Subcutaneous abdominal adipose tissue (tissue), 5 donors: ENCODE results near the gene SCAF4.
"Not testable (repeated sequence)": the region's sequence is repeated elsewhere in the genome, so short reads cannot be mapped to it uniquely, and the experiment has no call there.

Experiments
- H3K27ac ChIP-seq: one replicate; pipeline ENCODE4 v1.7.0; 2013; ENCODE audit warnings: low read depth, mild to moderate bottlenecking, inconsistent platforms, low read length, moderate library complexity
- H3K27me3 ChIP-seq, 5 donors: one replicate each; pipeline ENCODE4 v1.7.0; 2013; ENCODE audit warnings: low read length in 5 of 5, inconsistent platforms in 1 of 5; ENCODE audit not compliant: control insufficient read depth in 5 of 5, insufficient read depth in 4 of 5
- H3K36me3 ChIP-seq, 5 donors: one replicate each; pipeline ENCODE4 v1.7.0; 2013; ENCODE audit warnings: low read length in 5 of 5; ENCODE audit not compliant: control insufficient read depth in 5 of 5, insufficient read depth in 5 of 5
- H3K4me1 ChIP-seq, 5 donors: one replicate each; pipeline ENCODE4 v1.7.0; 2013; ENCODE audit warnings: low read length in 5 of 5, mild to moderate bottlenecking in 3 of 5, moderate library complexity in 1 of 5; ENCODE audit not compliant: control insufficient read depth in 5 of 5, insufficient read depth in 5 of 5
- H3K4me3 ChIP-seq, 5 donors: one replicate each; pipeline ENCODE4 v1.7.0; 2013; ENCODE audit warnings: low read length in 5 of 5, low read depth in 1 of 5
- H3K9ac ChIP-seq, 5 donors: one replicate each; pipeline ENCODE4 v1.7.0; 2013; ENCODE audit warnings: low read length in 5 of 5, mild to moderate bottlenecking in 4 of 5, moderate library complexity in 3 of 5
- H3K9me3 ChIP-seq, 5 donors: one replicate each; pipeline ENCODE4 v1.7.0; 2013; ENCODE audit warnings: low read length in 5 of 5; ENCODE audit not compliant: control insufficient read depth in 5 of 5
- donor health status: healthy.
- donor health status: healthy.
- donor health status: healthy.
- donor health status: healthy.
- donor health status: healthy.

The SCAF4 gene

DNA sequence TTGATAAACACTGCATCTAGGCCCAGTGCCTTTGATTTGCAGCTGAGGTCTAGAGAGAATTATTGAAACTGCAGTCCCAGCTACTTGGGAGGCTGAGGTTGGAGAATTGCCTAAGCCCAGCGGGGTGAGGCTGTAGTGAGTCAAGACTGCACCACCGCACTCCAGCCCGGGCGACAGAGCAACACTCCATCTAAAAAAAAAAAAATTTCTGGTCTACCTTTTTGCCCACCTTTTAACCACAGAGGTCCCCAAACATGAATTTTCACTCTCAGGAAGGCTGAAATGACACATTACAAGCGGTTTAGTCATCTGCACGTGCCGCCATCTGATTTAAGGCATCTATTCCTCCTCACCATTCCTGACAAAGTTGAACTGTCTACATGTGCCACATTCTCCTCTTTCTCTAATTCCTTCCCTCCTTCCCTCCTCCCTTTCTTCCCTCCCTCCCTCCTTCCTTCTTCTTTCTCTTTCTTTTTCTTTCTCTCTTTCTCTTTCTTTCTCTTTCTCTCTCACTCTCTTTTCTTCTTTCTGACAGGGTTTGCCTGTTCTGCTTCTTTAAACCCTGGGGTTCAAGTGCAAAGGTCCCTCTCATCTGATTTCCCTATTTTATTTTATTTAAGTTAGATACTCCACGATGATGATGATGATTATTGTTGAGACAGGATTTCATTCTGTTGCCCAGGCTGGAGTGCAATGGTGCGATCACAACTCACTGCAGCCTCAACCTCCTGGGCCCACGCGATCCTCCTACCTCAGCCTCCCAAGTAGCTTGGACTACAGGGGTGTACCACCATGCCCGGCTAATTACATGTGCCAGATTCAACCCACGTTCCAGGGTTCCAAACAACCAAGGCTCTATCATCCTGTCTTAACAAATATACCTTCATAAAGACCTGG, 75.5 kb downstream of the SCAF4 start:
- Histone ChIP-seq H3K27me3 (no peaks in the 10 kb centered on the region), H3K36me3 (no peaks in the 10 kb centered on the region), H3K9ac (no peak overlapping the region), H3K27ac (no peak overlapping the region), H3K4me1 (peaks cover 0 to 31% (median 17%) of the 10 kb centered on the region in 5 donors), H3K9me3 (no peaks in the 10 kb centered on the region), H3K4me3 (no peak overlapping the region)

- H3K4me3 ChIP-seq, H3K9ac ChIP-seq, H3K9me3 ChIP-seq, H3K27ac ChIP-seq, H3K36me3 ChIP-seq, H3K27me3 ChIP-seq: not testable (repeated sequence)
- peaks cover 0 to 19% (median 7%) of the 10 kb centered on the region in 5 donors for H3K4me1 ChIP-seq
Measured at GRCh38 chr21:31654821-31655580, 76.9 kb downstream of the SCAF4 start.

- Histone ChIP-seq H3K4me1 (peaks cover 0 to 16% (median 7%) of the 10 kb centered on the region in 5 donors), H3K36me3 (no peaks in the 10 kb centered on the region), H3K9me3 (peaks cover 0 to 7% (median 0%) of the 10 kb centered on the region in 5 donors), H3K27me3 (no peaks in the 10 kb centered on the region), H3K4me3 (no peak overlapping the region), H3K27ac (no peak overlapping the region), H3K9ac (no peak overlapping the region)
Measured at GRCh38 chr21:31654340-31654739, 77.6 kb downstream of the SCAF4 start.

- H3K27ac ChIP-seq, H3K4me1 ChIP-seq, H3K4me3 ChIP-seq, H3K27me3 ChIP-seq, H3K9me3 ChIP-seq, H3K9ac ChIP-seq, H3K36me3 ChIP-seq: not testable (repeated sequence)
Measured at GRCh38 chr21:31651491-31651890, 80.4 kb downstream of the SCAF4 start.

GRCh38 chr21:31650930-31651329, 81.0 kb downstream of the SCAF4 start:
- Histone ChIP-seq H3K36me3 (no peaks in the 10 kb centered on the region), H3K4me3 (no peak overlapping the region)

DNA sequence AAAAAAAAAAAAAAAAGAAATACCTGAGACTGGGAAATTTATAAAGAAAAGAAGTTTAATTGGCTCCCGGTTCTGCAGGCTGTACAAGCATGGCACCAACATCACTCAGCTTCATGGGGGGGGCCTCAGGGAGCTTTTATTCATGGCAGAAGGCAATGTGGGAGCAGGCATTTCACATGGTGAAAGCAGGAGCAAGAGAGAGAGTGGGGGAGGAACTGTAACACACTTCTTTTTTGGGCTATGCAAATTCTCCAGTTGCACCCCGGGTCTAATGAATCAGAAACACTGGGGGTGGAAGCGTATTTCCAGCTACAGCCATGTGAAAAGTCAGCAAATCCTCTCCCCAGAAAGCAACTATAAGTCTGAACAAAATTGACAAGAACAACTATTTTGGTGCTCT, 84.3 kb downstream of the SCAF4 start:
- Histone ChIP-seq H3K27me3 (no peaks in the 10 kb centered on the region), H3K9me3 (peaks cover 0 to 7% (median 0%) of the 10 kb centered on the region in 5 donors), H3K9ac (no peak overlapping the region), H3K27ac (no peak overlapping the region), H3K36me3 (no peaks in the 10 kb centered on the region), H3K4me3 (no peak overlapping the region), H3K4me1 (peaks cover 0 to 5% (median 0%) of the 10 kb centered on the region in 5 donors)

More at GRCh38 chr21:31650930-31651329, 81.0 kb downstream of the SCAF4 start:
- Histone ChIP-seq H3K4me1 (no peaks in the 10 kb centered on the region), H3K27ac (no peak overlapping the region), H3K9ac (no peak overlapping the region), H3K27me3 (no peaks in the 10 kb centered on the region), H3K9me3 (peaks cover 0 to 7% (median 0%) of the 10 kb centered on the region in 5 donors)

- Histone ChIP-seq H3K27me3 (no peaks in the 10 kb centered on the region), H3K27ac (no peak overlapping the region), H3K9ac (no peak overlapping the region), H3K36me3 (no peaks in the 10 kb centered on the region), H3K9me3 (peaks cover 0 to 2% (median 0%) of the 10 kb centered on the region in 5 donors), H3K4me1 (peaks cover 0 to 5% (median 0%) of the 10 kb centered on the region in 5 donors), H3K4me3 (no peak overlapping the region)
Measured at GRCh38 chr21:31644643-31645042, 87.3 kb downstream of the SCAF4 start.

GRCh38 chr21:31641416-31641922, 90.4 kb downstream of the SCAF4 start:
- Histone ChIP-seq H3K9me3 (peaks cover 0 to 2% (median 0%) of the 10 kb centered on the region in 5 donors), H3K4me3 (no peak overlapping the region), H3K4me1 (peaks cover 0 to 5% (median 0%) of the 10 kb centered on the region in 5 donors), H3K9ac (no peak overlapping the region), H3K27me3 (no peaks in the 10 kb centered on the region), H3K27ac (no peak overlapping the region), H3K36me3 (no peaks in the 10 kb centered on the region)

GRCh38 chr21:31636874-31637273, 95.0 kb downstream of the SCAF4 start:
- H3K4me3 ChIP-seq = no peak overlapping the region
- H3K27ac ChIP-seq = no peak overlapping the region

DNA sequence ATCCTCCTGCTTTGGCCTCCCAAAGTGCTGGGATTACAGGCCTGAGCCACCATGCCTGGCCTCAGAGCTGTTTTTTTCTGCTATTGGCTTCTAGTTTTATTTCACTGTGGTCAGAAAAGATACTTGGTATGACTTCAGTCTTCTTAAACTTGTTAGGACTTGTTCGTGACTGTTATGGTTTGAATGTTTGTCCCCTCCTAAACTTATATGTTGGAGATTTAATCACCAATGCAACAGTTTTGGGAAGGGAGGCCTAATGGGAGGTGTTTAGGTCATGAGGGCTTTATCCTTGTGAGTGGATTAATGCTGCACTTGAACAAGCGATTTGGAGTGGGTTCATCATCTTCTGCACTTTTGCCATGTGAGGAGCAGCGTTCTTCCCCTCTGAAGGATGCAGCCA, 96.9 kb downstream of the SCAF4 start:
- Histone ChIP-seq H3K4me3 (no peak overlapping the region), H3K9me3 (no peaks in the 10 kb centered on the region), H3K27ac (no peak overlapping the region), H3K27me3 (no peaks in the 10 kb centered on the region), H3K4me1 (no peaks in the 10 kb centered on the region), H3K9ac (no peak overlapping the region), H3K36me3 (no peaks in the 10 kb centered on the region)

More at GRCh38 chr21:31636874-31637273, 95.0 kb downstream of the SCAF4 start:
- peaks cover 0 to under 1% (median 0%) of the 10 kb centered on the region in 5 donors for H3K9me3 ChIP-seq
- H3K27me3 ChIP-seq = no peaks in the 10 kb centered on the region
- H3K36me3 ChIP-seq = no peaks in the 10 kb centered on the region
- no peaks in the 10 kb centered on the region for H3K4me1 ChIP-seq
- no peak overlapping the region for H3K9ac ChIP-seq
